C4-2B (cell line): ENCODE results near the gene SGSM2.
A peak's percentile ranks its signal among the peaks of the same experiment; 100 is the strongest.

Experiments used
- H3K27ac ChIP-seq: fragments of 450-650 bp; 2 replicates; pipeline ENCODE4 v1.5.1; 2017
- CTCF ChIP-seq: fragments of 450-650 bp; conservative IDR thresholded peaks from 2 replicates; pipeline ENCODE4 v1.5.1; 2017; ENCODE audit warnings: mild to moderate bottlenecking
- ZFX ChIP-seq: fragments of 450-650 bp; IDR thresholded peaks from 2 replicates; pipeline ENCODE4 v1.6.1; 2017

The SGSM2 gene

GRCh38 chr17:2402544-2402943 is 65.2 kb downstream of the SGSM2 start:
- TF ChIP-seq CTCF (no peak), ZFX (no peak)
- peak overlapping the region; percentile 97 for H3K27ac ChIP-seq

- H3K27ac ChIP-seq, result no peak overlapping the region
- TF ChIP-seq CTCF (no peak), ZFX (no peak)
These were observed 65.7 kb downstream of the SGSM2 start for GRCh38 chr17:2403044-2403443.

- H3K27ac ChIP-seq, result no peak overlapping the region
- no peak for TF ChIP-seq ZFX
- no peak for TF ChIP-seq CTCF
These were observed 68.1 kb downstream of the SGSM2 start for GRCh38 chr17:2405247-2405926.

DNA sequence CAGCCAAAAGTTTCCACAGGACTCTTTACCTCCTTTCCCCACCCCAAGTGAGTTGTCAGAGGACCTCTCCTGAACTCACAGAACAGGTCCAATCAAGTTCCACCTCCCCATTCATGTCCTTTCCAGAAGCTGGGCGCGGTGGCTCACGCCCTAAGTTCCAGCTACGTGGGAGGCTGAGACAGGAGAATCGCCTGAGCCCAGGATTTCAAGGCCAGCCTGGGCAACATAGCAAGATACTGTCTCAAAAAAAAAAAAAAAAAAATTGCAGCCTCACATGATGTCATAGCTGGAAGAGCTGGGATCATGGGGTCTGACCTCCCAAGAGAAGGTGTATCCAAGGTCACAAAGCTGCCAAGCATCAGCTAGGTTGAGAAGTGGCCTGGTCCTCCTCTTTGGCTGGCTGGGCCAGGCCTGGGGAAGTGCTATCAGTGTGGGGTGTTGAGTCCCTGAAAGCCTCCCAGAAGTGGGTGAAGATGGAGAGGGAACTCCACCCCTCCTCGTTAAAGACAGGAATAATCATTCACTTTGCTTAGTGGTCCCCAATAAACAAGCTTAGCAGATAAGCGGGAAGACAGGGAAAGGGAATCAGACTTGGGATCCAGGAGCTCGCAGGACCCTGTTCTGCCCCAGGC is 69.1 kb downstream of the SGSM2 start:
- no peak overlapping the region for H3K27ac ChIP-seq
- TF ChIP-seq CTCF (no peak), ZFX (no peak)

DNA sequence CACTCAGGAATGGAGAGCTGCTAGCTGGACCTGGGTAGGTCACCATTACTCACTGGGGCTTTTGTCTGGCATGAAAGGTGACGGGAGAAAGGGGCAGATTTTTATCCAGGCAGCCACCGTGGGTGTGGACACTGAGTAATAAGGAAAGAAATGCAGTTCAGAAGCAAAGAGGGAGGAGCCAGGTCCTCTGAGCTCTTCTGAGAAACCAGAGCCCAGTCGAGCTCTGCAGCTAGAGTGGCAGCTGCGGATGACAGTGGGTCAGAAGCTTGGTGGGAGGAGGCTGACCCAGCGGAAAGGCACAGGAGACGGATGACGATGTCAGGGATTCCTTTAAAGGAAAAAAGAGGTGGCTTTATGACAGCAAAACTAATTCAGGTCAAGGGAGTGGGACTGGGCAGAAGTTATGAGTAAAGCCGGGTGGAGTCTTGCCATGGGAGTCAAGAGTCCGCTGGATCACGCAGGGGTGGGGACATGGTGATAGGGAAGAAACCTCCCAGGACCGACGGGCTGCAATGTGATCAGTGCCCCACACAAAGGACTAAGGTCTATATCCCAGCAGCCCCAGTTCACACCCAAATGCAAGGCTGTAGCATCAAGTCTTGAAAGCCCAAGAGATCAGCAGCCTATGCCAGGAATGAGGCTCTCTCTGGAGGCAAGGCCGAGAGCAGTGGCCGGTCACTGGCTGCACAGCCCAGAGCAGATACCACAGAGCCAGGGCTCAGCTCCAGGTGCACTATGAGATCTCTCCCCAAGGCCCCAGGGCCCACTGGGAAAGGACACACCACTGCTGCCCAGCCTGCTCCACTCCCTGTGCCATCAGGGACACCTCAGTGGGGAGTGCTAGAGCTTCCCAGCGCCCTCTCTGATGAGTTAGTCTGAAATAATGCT is 69.8 kb downstream of the SGSM2 start:
- H3K27ac ChIP-seq, result no peak overlapping the region
- no peak for TF ChIP-seq CTCF
- no peak for TF ChIP-seq ZFX

GRCh38 chr17:2410951-2411350 is 73.7 kb downstream of the SGSM2 start:
- TF ChIP-seq ZFX, result no peak
- TF ChIP-seq CTCF, result no peak
- H3K27ac ChIP-seq, result no peak overlapping the region

GRCh38 chr17:2412561-2413021 is 75.3 kb downstream of the SGSM2 start:
- no peak for TF ChIP-seq CTCF
- no peak for TF ChIP-seq ZFX
- H3K27ac ChIP-seq, result no peak overlapping the region
